ENCODE data around the gene TYW1B. TPM values are rescaled to one million over a fixed set of nuclear protein-coding genes. Genes with fewer than 3 reads are reported as not detected.
"Not testable (repeated sequence)": the region's sequence is repeated elsewhere in the genome, so short reads cannot be mapped to it uniquely, and the experiment has no call there.

TYW1B gene
- total RNA-seq, 1 donor from 2014 or later: not detected

DNA sequence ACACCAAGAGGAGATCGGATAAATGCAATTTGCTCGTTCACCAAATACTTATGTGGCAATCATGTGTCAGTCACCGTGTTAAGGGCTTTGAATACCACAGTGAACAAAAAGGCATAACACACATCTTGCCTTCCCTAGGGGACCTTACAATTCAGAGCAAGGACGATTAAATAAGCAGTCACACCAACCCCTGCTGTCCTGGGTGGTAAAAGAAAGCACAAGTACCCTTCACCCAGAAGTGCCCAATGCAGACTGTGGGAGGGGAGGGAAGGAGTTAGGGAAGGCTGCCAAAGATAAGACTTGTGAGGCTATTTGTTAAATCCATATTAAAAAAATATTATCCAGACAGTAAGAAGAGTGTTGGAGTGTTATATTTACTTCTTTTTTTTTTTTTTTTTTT lies 146.8 kb downstream of the TYW1B start:
- H3K27me3 ChIP-seq; intact Hi-C loops (cut with DNase I); H3K9me3 ChIP-seq; H3K4me3 ChIP-seq; H3K27ac ChIP-seq; H3K36me3 ChIP-seq; H3K4me1 ChIP-seq; DNase-seq (ENCODE audit: low spot score in 2 of 2): not testable (repeated sequence)

GRCh38 chr7:72676880-72677279 lies 151.1 kb downstream of the TYW1B start:
- H3K4me1 ChIP-seq; H3K27me3 ChIP-seq; H3K36me3 ChIP-seq; H3K9me3 ChIP-seq; DNase-seq (ENCODE audit: low spot score in 2 of 2); H3K27ac ChIP-seq; H3K4me3 ChIP-seq; intact Hi-C loops (cut with DNase I): not testable (repeated sequence)

DNA sequence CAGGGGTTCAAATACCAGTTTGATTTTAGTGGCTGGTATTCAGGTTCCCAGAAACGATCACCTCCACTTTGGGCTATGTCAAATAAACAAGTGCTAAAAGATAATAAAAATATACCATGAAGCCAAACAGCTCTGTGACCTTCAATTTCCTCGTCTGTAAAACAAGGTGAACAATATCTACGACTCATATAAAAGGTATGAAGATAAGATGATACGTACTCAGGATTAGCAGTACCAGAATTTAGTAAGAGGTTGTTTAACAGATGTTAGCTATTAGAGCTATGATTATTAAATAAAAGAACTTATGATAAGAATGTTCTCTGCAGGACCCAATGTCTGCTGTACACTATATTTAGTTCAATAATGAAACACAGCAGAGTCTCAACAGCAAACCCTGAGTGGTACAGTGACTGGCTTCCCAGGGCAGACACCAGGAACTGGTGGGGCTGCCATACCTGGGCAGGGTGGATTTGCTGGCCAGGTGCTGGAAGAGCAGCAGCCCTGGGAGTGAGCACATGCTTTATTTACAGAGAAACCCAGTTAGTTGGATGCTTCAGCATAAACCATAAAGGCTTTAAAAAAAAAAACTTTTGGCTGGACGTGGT lies 151.8 kb downstream of the TYW1B start:
- H3K9me3 ChIP-seq; H3K27ac ChIP-seq; intact Hi-C loops (cut with DNase I); H3K4me3 ChIP-seq; H3K36me3 ChIP-seq; H3K4me1 ChIP-seq; H3K27me3 ChIP-seq; DNase-seq (ENCODE audit: low spot score in 2 of 2): not testable (repeated sequence)

- H3K4me1 ChIP-seq; H3K4me3 ChIP-seq; H3K9me3 ChIP-seq; H3K27ac ChIP-seq; H3K27me3 ChIP-seq; H3K36me3 ChIP-seq; DNase-seq (ENCODE audit: low spot score in 2 of 2); intact Hi-C loops (cut with DNase I): not testable (repeated sequence)
Measured at GRCh38 chr7:72675686-72676085, 152.3 kb downstream of the TYW1B start.

DNA sequence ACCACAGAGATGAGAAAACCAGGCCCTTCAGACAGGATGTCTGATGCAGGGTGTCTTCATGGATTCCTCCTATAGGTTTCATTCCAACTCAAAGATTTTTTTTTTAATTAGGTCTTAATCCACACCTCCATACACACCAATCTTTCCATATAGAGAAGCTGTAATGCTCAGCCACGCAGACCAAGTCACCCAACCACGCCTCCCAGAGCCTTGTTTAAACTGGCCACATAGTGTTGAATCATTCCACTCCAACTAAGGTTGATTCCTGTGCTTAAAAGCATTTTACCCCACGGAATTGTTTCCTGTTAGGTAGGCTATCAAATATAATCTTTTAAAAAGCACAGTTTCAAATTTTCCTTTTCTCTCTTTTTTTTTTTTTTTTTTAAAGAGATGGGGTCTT lies 153.6 kb downstream of the TYW1B start:
- Histone ChIP-seq H3K9me3 (no peaks in the 10 kb centered on the region), H3K36me3 (no peaks in the 10 kb centered on the region), H3K4me1 (no peaks in the 10 kb centered on the region), H3K27me3 (no peaks in the 10 kb centered on the region), H3K27ac (no peak overlapping the region), H3K4me3 (no peak overlapping the region)
- no peak for DNase-seq (ENCODE audit: low spot score in 2 of 2)
- intact Hi-C loops (cut with DNase I): no loop called here
- TF ChIP-seq CTCF (IDR thresholded peaks at IDR 0.05): no peak

DNA sequence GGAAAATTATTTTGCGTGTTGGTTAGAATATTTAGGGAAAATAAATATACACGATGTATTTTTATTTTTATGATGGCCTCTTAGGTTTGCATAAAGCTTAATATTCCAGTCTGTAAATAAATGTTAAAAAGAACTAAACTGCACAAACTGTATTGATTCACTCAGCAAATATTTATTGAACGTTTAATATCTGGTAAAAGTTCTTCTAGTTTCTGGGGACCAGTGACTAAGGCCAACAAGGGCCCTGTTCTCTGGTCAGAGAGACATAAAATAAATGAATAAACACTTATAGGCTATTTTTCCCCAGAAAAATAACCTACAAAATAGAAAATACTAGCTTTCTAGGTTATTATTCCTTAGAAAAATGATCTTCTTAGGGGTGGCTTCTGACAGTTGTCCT lies 157.2 kb downstream of the TYW1B start:
- intact Hi-C loops (cut with DNase I); DNase-seq (ENCODE audit: low spot score in 2 of 2); H3K27ac ChIP-seq; H3K4me1 ChIP-seq; H3K36me3 ChIP-seq; H3K9me3 ChIP-seq; H3K4me3 ChIP-seq; H3K27me3 ChIP-seq: not testable (repeated sequence)

GRCh38 chr7:72668435-72668834 lies 159.6 kb downstream of the TYW1B start:
- H3K36me3 ChIP-seq; DNase-seq (ENCODE audit: low spot score in 2 of 2); H3K4me3 ChIP-seq; intact Hi-C loops (cut with DNase I); H3K27me3 ChIP-seq; H3K4me1 ChIP-seq; H3K9me3 ChIP-seq; H3K27ac ChIP-seq: not testable (repeated sequence)

DNA sequence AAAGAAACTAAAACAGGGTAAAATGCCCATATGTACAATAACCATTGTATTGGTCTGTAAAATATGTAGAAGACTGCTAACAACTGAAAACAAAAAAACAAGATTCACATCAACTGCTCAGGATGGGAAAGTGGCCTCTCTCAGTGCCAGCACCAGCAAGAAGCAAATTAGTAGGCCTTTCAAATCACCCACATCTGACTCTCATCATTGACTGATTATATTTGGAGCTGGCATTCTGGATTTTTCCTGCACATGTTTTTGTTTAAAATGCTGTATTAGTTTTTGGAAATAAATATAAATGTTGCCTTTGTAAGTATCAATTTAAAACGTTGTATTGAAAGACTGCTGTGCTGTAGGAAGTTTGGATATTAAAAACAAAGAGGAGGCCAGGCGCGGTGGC lies 161.0 kb downstream of the TYW1B start:
- H3K36me3 ChIP-seq; H3K27ac ChIP-seq; H3K4me3 ChIP-seq; DNase-seq (ENCODE audit: low spot score in 2 of 2); H3K4me1 ChIP-seq; H3K27me3 ChIP-seq; intact Hi-C loops (cut with DNase I); H3K9me3 ChIP-seq: not testable (repeated sequence)

DNA sequence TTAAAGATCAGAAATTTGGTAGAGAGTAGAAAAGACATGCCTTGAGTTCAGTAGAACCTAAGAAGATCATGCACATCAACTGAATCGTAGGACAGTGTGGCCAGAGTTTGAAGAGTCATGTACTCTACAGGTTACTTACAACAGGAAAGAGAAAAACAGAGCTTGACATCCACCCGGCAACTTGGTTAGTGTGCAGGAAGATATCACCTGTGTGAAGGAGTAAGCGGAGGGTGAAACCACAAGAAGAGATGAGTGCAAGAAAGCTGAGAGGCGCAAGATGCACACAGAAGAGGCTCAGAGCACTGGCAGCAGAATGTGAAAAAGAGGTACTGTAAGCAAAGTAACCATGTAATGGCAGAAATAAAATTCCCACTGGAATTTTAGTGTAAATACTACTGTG lies 179.4 kb downstream of the TYW1B start:
- H3K27me3 ChIP-seq; H3K4me3 ChIP-seq; H3K27ac ChIP-seq; intact Hi-C loops (cut with DNase I); H3K9me3 ChIP-seq; H3K4me1 ChIP-seq; DNase-seq (ENCODE audit: low spot score in 2 of 2); H3K36me3 ChIP-seq: not testable (repeated sequence)

- H3K9me3 ChIP-seq; H3K4me1 ChIP-seq; H3K27ac ChIP-seq; H3K27me3 ChIP-seq; intact Hi-C loops (cut with DNase I); H3K4me3 ChIP-seq; DNase-seq (ENCODE audit: low spot score in 2 of 2); H3K36me3 ChIP-seq: not testable (repeated sequence)
Measured at GRCh38 chr7:72643708-72644107, 184.3 kb downstream of the TYW1B start.

DNA sequence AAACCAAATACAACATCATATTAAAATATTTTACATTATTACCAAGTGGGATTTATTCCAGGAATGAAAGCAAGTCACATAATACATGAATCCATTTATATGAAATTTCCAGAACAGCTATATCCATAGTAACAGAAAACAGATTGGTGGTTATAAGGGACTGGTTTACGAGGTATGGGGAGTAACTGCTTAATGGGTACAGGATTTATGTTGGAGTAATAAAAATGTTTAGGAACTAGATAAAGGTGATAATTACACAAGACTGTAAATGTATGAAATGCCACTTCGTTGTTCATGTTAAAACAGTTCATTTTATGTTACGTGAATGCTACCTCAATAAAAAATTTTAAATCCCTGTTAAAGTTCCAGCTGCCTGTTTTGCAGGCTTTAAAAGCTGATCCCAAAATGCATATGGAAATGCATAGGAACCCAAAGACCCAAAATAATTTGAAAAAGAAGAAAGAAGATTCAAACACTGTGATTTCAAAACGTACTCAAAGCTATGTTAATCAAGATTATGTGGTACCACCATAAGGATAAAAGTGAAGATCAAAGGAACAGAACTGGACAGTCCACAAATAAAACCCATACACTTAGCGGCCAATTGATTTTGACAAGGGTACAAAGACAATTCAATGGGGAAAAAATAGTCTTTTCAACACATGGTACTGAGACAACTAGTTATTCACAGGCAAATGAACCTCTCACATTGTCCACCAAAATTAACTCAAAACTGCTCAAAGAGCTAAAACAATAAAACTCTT lies 186.3 kb downstream of the TYW1B start:
- DNase-seq (ENCODE audit: low spot score in 2 of 2); H3K36me3 ChIP-seq; H3K27me3 ChIP-seq: not testable (repeated sequence)

DNA sequence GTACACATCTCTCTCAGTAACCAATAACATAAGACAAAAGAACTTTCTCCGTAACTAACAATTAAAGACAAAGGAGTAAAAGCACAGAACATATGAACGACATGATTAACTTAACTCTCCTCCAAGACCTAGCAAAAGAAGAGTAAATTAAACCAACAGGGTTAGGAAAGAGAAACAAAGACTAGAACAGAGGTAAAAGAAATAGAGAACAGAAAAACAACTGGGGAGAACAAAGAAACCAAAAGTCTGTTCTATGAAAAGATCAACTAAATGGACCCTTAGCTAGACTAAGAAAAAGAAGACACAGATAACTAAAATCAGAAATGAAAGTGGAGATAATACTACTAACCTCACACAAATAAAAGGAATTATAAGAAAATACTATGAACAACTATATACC lies 187.3 kb downstream of the TYW1B start:
- H3K27me3 ChIP-seq; H3K36me3 ChIP-seq; H3K27ac ChIP-seq; H3K4me3 ChIP-seq; DNase-seq (ENCODE audit: low spot score in 2 of 2); H3K4me1 ChIP-seq; intact Hi-C loops (cut with DNase I); H3K9me3 ChIP-seq: not testable (repeated sequence)

More for the DNA sequence above, 186.3 kb downstream of the TYW1B start:
- H3K4me1 ChIP-seq; H3K27ac ChIP-seq; H3K4me3 ChIP-seq; H3K9me3 ChIP-seq; intact Hi-C loops (cut with DNase I): not testable (repeated sequence)

GRCh38 chr7:72635273-72635908 lies 192.6 kb downstream of the TYW1B start:
- H3K36me3 ChIP-seq; intact Hi-C loops (cut with DNase I); H3K9me3 ChIP-seq: not testable (repeated sequence)

More at GRCh38 chr7:72635273-72635908, 192.6 kb downstream of the TYW1B start:
- not testable (repeated sequence) for H3K4me3 ChIP-seq; H3K27ac ChIP-seq; H3K4me1 ChIP-seq; H3K27me3 ChIP-seq; DNase-seq (ENCODE audit: low spot score in 2 of 2)
